Measurements from ENCODE around the gene FAM217A. TPM values are rescaled to one million over a fixed set of nuclear protein-coding genes. Genes with fewer than 3 reads are reported as not detected.

The FAM217A gene
- total RNA-seq, 4 donors from 2014 or later: not detected

GRCh38 chr6:4067673-4068072 is 11.3 kb downstream of the FAM217A start:
- H3K9me3 ChIP-seq: no peaks in the 10 kb centered on the region
- H3K27ac ChIP-seq: no peak overlapping the region
- intact Hi-C loops (cut with DNase I): loop anchor here (10.0 kb wide), 1 partner anchor 87 kb away; no protein-coding TSS in a partner anchor
- H3K4me3 ChIP-seq: no peak overlapping the region
- WGBS, 2 donors: 79 to 93% methylated on average over 1 of the region's 1 CpG
- no peak for DNase-seq
- no peaks in the 10 kb centered on the region for H3K27me3 ChIP-seq
- no peaks in the 10 kb centered on the region for H3K4me1 ChIP-seq
- TF ChIP-seq, protein P1, sequence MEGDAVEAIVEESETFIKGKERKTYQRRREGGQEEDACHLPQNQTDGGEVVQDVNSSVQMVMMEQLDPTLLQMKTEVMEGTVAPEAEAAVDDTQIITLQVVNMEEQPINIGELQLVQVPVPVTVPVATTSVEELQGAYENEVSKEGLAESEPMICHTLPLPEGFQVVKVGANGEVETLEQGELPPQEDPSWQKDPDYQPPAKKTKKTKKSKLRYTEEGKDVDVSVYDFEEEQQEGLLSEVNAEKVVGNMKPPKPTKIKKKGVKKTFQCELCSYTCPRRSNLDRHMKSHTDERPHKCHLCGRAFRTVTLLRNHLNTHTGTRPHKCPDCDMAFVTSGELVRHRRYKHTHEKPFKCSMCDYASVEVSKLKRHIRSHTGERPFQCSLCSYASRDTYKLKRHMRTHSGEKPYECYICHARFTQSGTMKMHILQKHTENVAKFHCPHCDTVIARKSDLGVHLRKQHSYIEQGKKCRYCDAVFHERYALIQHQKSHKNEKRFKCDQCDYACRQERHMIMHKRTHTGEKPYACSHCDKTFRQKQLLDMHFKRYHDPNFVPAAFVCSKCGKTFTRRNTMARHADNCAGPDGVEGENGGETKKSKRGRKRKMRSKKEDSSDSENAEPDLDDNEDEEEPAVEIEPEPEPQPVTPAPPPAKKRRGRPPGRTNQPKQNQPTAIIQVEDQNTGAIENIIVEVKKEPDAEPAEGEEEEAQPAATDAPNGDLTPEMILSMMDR (IDR thresholded peaks at IDR 0.05): no peak
- TF ChIP-seq POLR2A (IDR thresholded peaks at IDR 0.05): no peak
- H3K36me3 ChIP-seq: peaks cover under 1 to 38% (median 7%) of the 10 kb centered on the region in 3 donors

GRCh38 chr6:4066029-4066755 is 12.7 kb downstream of the FAM217A start:
- Histone ChIP-seq H3K36me3 (peaks cover 7 to 53% (median 12%) of the 10 kb centered on the region in 3 donors), H3K4me3 (no peak overlapping the region), H3K27ac (no peak overlapping the region), H3K9me3 (no peaks in the 10 kb centered on the region), H3K4me1 (no peaks in the 10 kb centered on the region), H3K27me3 (no peaks in the 10 kb centered on the region)
- intact Hi-C loops (cut with DNase I): loop anchor here (10.0 kb wide), 1 partner anchor 89 kb away; no protein-coding TSS in a partner anchor
- TF ChIP-seq, protein P1 (IDR thresholded peaks at IDR 0.05): no peak
- no peak for TF ChIP-seq POLR2A (IDR thresholded peaks at IDR 0.05)
- WGBS, 2 donors: 48 to 72% methylated on average over 6 to 7 of the region's 7 CpGs
- DNase-seq: no peak

DNA sequence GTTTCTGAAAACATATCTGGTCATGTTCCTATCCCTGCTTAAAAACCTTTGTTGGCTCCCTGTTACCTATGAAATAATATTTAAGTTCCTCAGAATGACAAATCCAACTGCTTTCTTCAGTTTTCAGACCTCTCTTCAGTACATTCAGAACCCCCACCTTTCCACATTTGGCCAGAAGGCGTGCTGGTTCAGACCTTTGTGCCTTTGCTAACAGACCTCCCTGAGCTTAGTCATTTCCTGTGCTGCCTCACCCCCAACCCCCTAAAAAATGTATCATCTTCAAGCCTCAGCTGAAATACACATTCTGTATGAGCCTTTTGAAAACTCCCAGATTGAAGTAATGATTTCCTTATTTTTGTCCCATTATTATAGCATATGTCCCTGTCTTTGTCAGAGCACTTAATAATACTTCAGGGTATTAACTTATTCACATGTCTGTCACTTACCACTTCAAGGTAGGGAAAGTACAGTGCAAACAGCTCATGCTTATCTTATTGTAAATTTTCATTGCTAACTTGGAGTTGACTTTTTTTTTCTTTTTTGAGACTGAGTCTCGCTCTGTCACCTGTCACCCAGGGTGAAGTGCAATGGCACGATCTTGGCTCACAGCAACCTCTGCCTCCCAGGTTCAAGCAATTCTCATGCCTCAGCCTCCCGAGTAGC is 19.7 kb downstream of the FAM217A start:
- peaks cover 18 to 100% (median 47%) of the 10 kb centered on the region in 3 donors for H3K36me3 ChIP-seq

DNA sequence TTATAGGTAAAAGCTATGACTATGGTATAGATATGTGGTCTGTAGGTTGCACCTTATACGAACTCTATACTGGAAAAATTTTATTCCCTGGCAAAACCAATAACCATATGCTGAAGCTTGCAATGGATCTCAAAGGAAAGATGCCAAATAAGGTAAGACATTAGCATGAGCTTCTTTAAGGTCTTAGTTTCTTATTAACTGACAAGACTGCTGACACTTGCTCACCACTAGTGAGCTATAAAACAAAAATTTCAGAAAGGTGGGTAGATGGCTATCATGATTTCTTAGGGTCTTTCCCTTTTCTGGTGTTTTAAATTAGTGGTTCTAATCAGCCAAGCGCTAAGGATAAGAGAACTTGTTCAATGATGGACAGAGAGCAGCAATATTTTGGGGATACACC is 21.9 kb downstream of the FAM217A start:
- Histone ChIP-seq H3K4me3 (no peak overlapping the region), H3K36me3 (peaks cover 12 to 100% (median 40%) of the 10 kb centered on the region in 3 donors), H3K27ac (no peak overlapping the region), H3K9me3 (no peaks in the 10 kb centered on the region), H3K4me1 (peaks cover 0 to 15% (median 5%) of the 10 kb centered on the region in 3 donors), H3K27me3 (no peaks in the 10 kb centered on the region)
- WGBS, 2 donors: 94 to 98% methylated on average over 2 of the region's 2 CpGs
- DNase-seq: no peak
- TF ChIP-seq, protein P1 (IDR thresholded peaks at IDR 0.05): no peak
- no peak for TF ChIP-seq POLR2A (IDR thresholded peaks at IDR 0.05)
- intact Hi-C loops (cut with DNase I): no loop called here

More for the DNA sequence above, 19.7 kb downstream of the FAM217A start:
- Histone ChIP-seq H3K27ac (no peak overlapping the region), H3K4me3 (no peak overlapping the region), H3K9me3 (no peaks in the 10 kb centered on the region), H3K4me1 (peaks cover 0 to 15% (median 5%) of the 10 kb centered on the region in 3 donors), H3K27me3 (no peaks in the 10 kb centered on the region)
- TF ChIP-seq, protein P1 (IDR thresholded peaks at IDR 0.05): peak in 1 of 6 experiments; percentile 3
- no peak for TF ChIP-seq POLR2A (IDR thresholded peaks at IDR 0.05)
- DNase-seq: no peak
- intact Hi-C loops (cut with DNase I): no loop called here
- 37 to 84% methylated on average over 3 to 4 of the region's 4 CpGs for WGBS, 2 donors
